ENCODE data around the gene TYW5.

Gene TYW5

DNA sequence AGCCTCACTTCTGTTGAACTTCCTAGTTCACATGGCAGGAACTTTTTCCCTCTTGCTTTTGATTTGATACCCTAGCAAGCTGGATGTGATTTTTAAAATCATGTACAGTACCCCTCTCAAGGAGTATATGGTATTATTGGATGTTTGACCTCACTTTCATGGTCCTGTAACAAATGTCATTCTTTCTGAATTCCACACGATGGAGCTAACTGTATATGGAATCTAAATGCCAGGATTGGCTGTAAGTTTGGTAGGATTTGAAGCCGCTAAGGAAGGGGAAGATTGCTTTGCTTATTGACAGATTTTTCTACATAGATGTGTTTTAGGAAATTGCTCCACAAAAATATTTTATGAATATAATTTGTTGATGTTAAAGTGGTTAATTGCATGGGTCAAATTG is 18.4 kb upstream of the TYW5 start:
- peak; percentile 65 for DNase-seq

DNA sequence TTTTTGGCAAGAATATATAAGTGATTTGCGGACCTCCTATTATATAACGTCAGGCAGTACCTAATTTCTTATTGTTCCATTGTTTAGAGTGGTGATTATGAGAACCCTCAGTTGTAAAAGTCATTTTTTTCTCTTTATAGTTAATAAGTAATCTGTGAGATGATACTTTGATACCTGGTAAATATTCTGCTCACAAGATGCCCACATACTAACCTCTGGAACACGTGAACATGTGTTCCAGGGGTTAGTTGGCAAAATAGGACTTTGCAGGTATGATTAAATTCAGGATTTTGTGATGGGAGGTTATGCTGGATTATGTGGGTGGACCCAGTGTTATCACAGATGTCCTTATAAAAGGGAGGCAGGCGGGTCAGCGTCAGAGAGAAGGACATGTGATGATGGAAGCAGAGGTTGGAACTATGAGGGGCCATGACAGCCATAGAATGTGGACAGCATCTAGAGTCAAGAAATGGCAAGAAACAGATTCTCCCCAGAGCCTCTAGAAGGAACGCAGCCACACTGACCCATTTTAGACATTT is 16.9 kb upstream of the TYW5 start:
- DNase-seq = no peak

GRCh38 chr2:199968126-199968525 is 12.8 kb upstream of the TYW5 start:
- DNase-seq = no peak

DNA sequence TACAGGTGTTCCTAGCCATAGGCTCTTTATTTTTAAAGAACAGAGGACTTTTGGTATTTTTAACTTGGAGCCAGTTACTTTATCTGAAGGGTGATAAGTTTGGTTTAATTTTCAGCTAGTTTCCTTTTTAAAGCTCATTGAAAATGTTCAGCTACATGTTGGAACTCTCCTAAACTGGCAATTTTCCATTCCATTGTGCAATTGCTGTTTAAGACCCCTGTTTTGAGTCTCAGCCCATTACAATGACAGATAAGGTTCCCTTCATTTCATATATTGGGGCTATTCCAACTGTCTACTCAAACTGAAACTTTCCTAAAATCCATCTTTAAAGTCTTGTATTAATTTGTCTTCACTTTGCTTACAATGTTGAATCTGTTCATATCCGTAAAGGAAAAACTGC is 11.7 kb upstream of the TYW5 start:
- DNase-seq = no peak

- DNase-seq = no peak
These were observed 11.1 kb upstream of the TYW5 start for GRCh38 chr2:199966405-199966804.

DNA sequence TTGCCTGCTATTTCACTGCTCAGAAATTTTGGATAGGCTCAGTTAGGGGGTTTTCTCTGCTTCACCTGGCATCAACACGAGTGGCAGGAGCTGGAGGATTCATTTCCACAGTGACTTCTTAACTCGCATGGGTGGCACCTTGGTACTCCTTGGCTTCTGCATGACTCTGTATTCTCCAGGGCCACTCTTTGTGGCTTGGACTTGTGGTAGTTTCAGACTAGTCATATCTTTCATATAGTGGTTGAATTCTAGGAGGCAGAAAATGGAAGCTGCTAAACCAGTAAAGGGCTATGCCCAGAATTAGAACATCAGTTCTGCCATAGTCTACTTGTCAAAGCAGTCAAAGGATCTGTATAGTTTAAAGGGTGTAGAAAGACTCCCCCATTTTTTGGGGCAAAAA is 6.9 kb upstream of the TYW5 start:
- no peak for DNase-seq

GRCh38 chr2:199958014-199958413 is 2.7 kb upstream of the TYW5 start:
- DNase-seq = no peak

DNA sequence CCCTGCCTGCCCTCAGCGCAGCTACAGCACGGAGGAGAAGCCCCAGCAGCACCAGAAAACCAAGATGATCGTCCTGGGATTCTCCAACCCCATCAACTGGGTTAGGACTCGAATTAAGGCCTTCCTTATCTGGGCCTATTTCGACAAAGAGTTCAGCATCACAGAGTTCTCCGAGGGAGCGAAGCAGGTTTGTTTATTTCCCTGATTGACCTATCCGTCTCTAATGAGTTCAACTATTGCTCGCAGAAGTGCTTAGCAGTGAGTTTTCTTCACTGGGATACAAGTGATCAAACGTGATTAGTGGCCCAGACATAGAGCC is 730 bp upstream of the TYW5 start:
- DNase-seq = no peak

DNA sequence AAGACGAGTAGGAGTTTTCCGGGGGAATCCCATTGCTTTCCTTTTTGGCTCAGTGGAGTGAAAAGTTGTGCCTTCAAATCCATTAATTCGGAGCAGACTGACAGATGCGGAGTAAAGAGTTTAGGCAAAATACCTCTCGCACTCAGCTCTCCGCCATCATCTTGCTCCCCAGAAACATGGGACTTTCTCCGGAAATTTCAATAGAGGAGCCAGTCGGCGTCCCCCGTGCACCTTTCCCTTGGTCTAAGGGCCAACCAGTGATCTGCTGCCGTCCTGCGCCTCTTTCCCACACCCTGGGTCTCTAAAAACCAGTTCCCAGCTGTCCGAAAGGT is 318 bp downstream of the TYW5 start:
- no peak for DNase-seq

DNA sequence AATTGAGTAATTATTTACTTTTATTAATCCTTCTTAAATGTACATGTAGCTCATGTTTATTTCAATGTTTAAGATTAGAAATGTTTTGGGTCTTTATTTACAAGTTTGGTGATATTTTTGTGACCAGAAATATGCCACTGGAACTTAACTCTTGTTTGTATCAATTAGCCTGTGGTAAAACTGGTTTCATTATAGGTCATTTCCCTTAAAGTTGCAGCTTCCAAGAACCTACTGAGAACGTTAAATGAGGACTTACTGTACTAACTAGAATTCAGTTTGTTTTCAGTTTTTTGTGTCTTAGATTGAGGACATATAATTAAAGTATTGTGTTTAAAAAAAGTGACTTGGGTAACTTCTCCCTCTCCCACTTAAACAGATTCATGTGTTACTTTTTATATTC is 4.3 kb downstream of the TYW5 start:
- no peak for DNase-seq

GRCh38 chr2:199950396-199950795 is 4.9 kb downstream of the TYW5 start:
- no peak for DNase-seq

- no peak for DNase-seq
These were observed 8.5 kb downstream of the TYW5 start for GRCh38 chr2:199946836-199947235.

DNA sequence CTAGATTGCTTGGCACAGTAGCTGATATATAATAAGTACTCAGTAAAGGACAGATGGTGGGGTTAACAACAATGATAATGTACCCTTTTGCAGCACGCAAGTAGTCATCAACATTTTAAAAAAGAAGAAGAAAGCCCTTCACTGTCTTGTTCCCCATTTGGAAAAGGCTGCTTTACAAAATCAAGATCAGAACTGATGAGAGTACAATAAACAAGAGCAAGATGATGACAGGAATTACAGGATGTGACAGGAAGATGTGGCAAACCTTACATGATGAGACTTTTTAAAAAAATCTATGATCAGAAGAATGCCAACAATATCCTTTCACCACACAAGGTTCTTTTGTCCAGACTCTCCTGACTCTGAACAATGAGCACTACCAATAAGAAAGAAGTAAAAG is 9.1 kb downstream of the TYW5 start:
- DNase-seq = no peak

- DNase-seq = no peak
These were observed 11.9 kb downstream of the TYW5 start for GRCh38 chr2:199943373-199943772.

- peak; percentile 30 for DNase-seq
These were observed 14.9 kb downstream of the TYW5 start for GRCh38 chr2:199940373-199940772.

DNA sequence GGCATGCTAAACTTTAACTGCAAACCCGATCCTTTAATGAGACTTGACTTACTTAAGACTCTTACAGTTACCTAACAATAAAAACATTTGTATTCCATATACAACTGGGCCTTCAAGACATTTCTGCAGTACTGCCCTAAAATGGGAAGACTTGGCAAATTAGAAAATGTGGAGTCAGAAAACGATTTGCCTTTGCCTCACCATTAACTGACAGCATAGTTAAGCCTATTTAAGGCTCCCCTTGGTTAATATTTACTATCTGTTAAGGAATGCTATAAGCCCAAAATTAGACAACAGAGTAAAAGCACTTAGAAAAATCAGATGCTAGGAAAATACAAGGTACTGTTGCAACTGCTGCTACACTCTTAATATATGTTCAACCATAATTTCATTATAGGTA is 18.7 kb downstream of the TYW5 start:
- no peak for DNase-seq

GRCh38 chr2:199933466-199933865 is 21.8 kb downstream of the TYW5 start:
- no peak for DNase-seq

DNA sequence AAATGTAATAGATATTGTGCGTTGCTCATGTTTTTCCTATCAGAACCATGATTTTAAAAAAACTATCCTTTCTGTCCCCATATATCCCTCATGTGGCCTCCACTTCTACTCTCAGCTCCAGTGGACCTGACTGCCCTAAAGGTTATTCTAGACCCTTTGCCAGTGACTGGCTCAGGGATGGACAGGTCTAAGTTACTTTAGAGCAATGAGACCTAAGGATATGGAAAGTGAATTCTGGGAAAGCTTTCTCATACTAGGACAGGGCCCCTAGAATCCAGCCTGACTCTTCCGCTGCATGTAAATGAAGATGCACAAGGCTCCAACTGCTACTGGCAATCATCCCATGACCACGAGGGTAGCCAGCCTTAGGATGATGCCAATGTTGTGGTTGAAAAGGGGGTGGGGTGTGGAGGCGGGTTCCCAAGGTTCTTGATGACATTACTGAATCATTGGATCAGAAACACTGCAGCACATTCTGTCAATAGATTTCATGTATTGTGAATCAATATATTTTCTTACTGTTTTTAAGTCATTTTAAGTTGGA is 22.9 kb downstream of the TYW5 start:
- DNase-seq = peak; percentile 39

- no peak for DNase-seq
These were observed 26.0 kb downstream of the TYW5 start for GRCh38 chr2:199929262-199929661.

GRCh38 chr2:199928626-199929025 is 26.7 kb downstream of the TYW5 start:
- no peak for DNase-seq

DNA sequence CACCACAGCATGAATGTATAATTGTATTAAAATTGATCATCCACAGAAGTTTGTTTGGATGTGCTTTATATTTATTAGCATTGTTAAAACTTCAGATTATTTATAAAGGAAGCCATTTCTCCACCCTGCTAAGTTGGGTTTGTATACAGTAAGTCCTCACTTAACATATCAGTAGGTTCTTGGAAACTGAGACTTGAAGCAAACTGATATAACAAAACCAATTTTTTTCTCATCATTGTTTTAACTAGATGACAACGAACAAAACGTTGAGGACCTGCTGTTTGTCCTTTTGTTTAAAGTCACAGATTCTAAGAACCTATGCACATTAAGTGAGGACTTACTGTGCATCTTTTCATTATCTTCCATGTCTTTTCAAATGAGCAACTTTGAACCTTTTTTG is 27.1 kb downstream of the TYW5 start:
- no peak for DNase-seq

DNA sequence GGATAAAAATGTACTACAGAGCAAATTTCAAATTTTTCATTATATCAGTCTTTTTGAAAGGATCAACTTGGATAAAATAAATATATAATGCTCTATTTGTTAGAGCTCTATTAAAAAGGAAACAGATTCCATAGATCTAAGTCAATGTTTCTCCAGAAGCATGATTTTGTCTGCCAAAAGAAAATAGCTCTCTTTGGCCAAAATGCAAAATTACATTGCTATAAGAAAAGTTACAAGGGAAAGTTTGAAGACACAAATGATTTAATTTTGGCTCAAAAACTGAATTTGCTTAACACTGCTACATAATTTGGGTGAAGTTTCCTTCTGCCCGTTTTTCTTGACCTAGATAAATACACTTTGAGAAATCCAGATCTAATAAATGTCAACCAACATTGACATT is 28.5 kb downstream of the TYW5 start:
- no peak for DNase-seq

- no peak for DNase-seq
These were observed 31.4 kb downstream of the TYW5 start for GRCh38 chr2:199923924-199924323.

- DNase-seq = no peak
These were observed 32.4 kb downstream of the TYW5 start for GRCh38 chr2:199922856-199923255.

GRCh38 chr2:199916980-199917379 is 38.3 kb downstream of the TYW5 start:
- DNase-seq = no peak

Measured in fibroblast of skin of scalp (primary cell).